Measurements from ENCODE around the gene ZSCAN5A. TPM values are rescaled to one million over a fixed set of nuclear protein-coding genes. Genes with fewer than 3 reads are reported as not detected.

ZSCAN5A gene
- total and polyA plus RNA-seq, 10 of the 15 experiments (the other 5 are each of a cell fraction or from before 2014, with no cell fraction given) = 5.5 to 12.0 (median 8.7) TPM

GRCh38 chr19:56351208-56351607 lies 36.6 kb upstream of the ZSCAN5A start:
- 59% methylated on average over 6 of the region's 6 CpGs for WGBS (ENCODE audit: insufficient coverage, insufficient replicate concordance, low lambda C conversion rate, missing lambda C conversion rate)
- ChIA-PET POLR2A (no interaction called here), SMC1A (ENCODE audit: uncharacterized antibody, unreplicated experiment) (no interaction called here), RAD21 (ENCODE audit: unreplicated experiment) (no interaction called here), CTCF (interaction anchor here (1.2 to 1.7 kb wide), 2 partner anchors 18 to 98 kb away, joined by 3 to 9 read pairs; no protein-coding TSS in a partner anchor)
- no peaks in the 10 kb centered on the region for H4K20me1 ChIP-seq (ENCODE audit: control insufficient read depth, insufficient read depth)
- H3K27ac ChIP-seq (ENCODE audit: control insufficient read depth, insufficient read depth) = no peak overlapping the region
- no peak overlapping the region for H2AFZ ChIP-seq (ENCODE audit: control insufficient read depth, low read depth, low read length)
- in situ Hi-C loops (cut with MboI) (no loop called here), intact Hi-C loops (cut with micrococcal nuclease; ENCODE audit: unreplicated experiment) (no loop called here)
- DNase-seq (ENCODE audit: low read depth, low spot score) = no peak
- no peaks in the 10 kb centered on the region for H3K79me2 ChIP-seq (ENCODE audit: control insufficient read depth, insufficient read depth, low read length)
- H3K9ac ChIP-seq (ENCODE audit: control insufficient read depth, insufficient read depth, low read length) = no peak overlapping the region
- no peaks in the 10 kb centered on the region for H3K27me3 ChIP-seq (replicated peaks in 1 of 2; ENCODE audit: control insufficient read depth in 2 of 2, insufficient read depth in 2 of 2, low read length in 1 of 2)
- H3K4me1 ChIP-seq (ENCODE audit: control insufficient read depth, insufficient read depth, low read length) = no peaks in the 10 kb centered on the region
- no TSS peak for BruUV-seq (replicated peaks)
- H3K36me3 ChIP-seq (ENCODE audit: control insufficient read depth in 2 of 2, insufficient read depth in 2 of 2, low read length in 1 of 2) = no peaks in the 10 kb centered on the region
- no peak overlapping the region for H3K4me3 ChIP-seq
- FAIRE-seq = no peak
- H3K9me3 ChIP-seq (replicated peaks; ENCODE audit: control insufficient read depth, insufficient read depth, low read length) = no peaks in the 10 kb centered on the region
- TF ChIP-seq, protein P1, sequence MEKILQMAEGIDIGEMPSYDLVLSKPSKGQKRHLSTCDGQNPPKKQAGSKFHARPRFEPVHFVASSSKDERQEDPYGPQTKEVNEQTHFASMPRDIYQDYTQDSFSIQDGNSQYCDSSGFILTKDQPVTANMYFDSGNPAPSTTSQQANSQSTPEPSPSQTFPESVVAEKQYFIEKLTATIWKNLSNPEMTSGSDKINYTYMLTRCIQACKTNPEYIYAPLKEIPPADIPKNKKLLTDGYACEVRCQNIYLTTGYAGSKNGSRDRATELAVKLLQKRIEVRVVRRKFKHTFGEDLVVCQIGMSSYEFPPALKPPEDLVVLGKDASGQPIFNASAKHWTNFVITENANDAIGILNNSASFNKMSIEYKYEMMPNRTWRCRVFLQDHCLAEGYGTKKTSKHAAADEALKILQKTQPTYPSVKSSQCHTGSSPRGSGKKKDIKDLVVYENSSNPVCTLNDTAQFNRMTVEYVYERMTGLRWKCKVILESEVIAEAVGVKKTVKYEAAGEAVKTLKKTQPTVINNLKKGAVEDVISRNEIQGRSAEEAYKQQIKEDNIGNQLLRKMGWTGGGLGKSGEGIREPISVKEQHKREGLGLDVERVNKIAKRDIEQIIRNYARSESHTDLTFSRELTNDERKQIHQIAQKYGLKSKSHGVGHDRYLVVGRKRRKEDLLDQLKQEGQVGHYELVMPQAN (conservative IDR thresholded peaks at IDR 0.05) = no peak
- TF ChIP-seq TARDBP (IDR thresholded peaks at IDR 0.05; ENCODE audit: borderline replicate concordance) (no peak), MEF2B (IDR thresholded peaks at IDR 0.05; ENCODE audit: partially characterized antibody, poor library complexity, severe bottlenecking) (no peak), RBBP5 (conservative IDR thresholded peaks at IDR 0.05) (no peak), RUNX3 (IDR thresholded peaks at IDR 0.05; ENCODE audit: low read length) (no peak), CHD1 (IDR thresholded peaks at IDR 0.05; ENCODE audit: low read depth, low read length) (no peak), EED (IDR thresholded peaks at IDR 0.05; ENCODE audit: low read depth) (no peak), CBX5 (IDR thresholded peaks at IDR 0.05; ENCODE audit: low read depth) (no peak), ZNF274 (IDR thresholded peaks at IDR 0.05; ENCODE audit: insufficient read depth, insufficient read length) (no peak), CREM (IDR thresholded peaks at IDR 0.05; ENCODE audit: low read depth) (no peak), JUND (IDR thresholded peaks at IDR 0.05; ENCODE audit: low read depth, low read length) (no peak), REST (IDR thresholded peaks at IDR 0.05; ENCODE audit: low read depth, low read length) (no peak), ZBED1 (IDR thresholded peaks at IDR 0.05; ENCODE audit: borderline replicate concordance) (no peak), CHD2 (IDR thresholded peaks at IDR 0.05; ENCODE audit: borderline replicate concordance, low read depth, low read length) (no peak)
- ATAC-seq = no peak
- no peak overlapping the region for H3K4me2 ChIP-seq (ENCODE audit: control insufficient read depth, insufficient read depth)

All from GM12878 (cell line).